ENCODE measurements around the gene KCNJ4.
A peak's percentile ranks its signal among the peaks of the same experiment; 100 is the strongest.

KCNJ4 gene

GRCh38 chr22:38454353-38455075 is 485 bp downstream of the KCNJ4 start:
- H3K27ac ChIP-seq, result no peak overlapping the region
- no peaks in the 10 kb centered on the region for H3K79me2 ChIP-seq
- H3K4me1 ChIP-seq, result no peaks in the 10 kb centered on the region
- TF ChIP-seq CTCF (IDR thresholded peaks at IDR 0.05), result no peak
- H3K4me2 ChIP-seq (ENCODE audit: low read length), result peak overlapping the region; percentile 62
- no peak overlapping the region for H3K9ac ChIP-seq
- no peaks in the 10 kb centered on the region for H3K36me3 ChIP-seq (ENCODE audit: control insufficient read depth, insufficient read depth, low read length)
- no peak overlapping the region for H2AFZ ChIP-seq
- no peak overlapping the region for H3K4me3 ChIP-seq (ENCODE audit: low read depth, low read length)
- no peaks in the 10 kb centered on the region for H3K9me3 ChIP-seq (ENCODE audit: control insufficient read depth, low read length)
- H3K27me3 ChIP-seq (ENCODE audit: control insufficient read depth, insufficient read depth, low read length), result no peaks in the 10 kb centered on the region

- no peak overlapping the region for H2AFZ ChIP-seq
- no peaks in the 10 kb centered on the region for H3K36me3 ChIP-seq (ENCODE audit: control insufficient read depth, insufficient read depth, low read length)
- no peak overlapping the region for H3K4me2 ChIP-seq (ENCODE audit: low read length)
- TF ChIP-seq CTCF (IDR thresholded peaks at IDR 0.05), result no peak
- H3K4me1 ChIP-seq, result no peaks in the 10 kb centered on the region
- H3K27me3 ChIP-seq (ENCODE audit: control insufficient read depth, insufficient read depth, low read length), result no peaks in the 10 kb centered on the region
- no peak overlapping the region for H3K4me3 ChIP-seq (ENCODE audit: low read depth, low read length)
- no peaks in the 10 kb centered on the region for H3K79me2 ChIP-seq
- H3K9ac ChIP-seq, result no peak overlapping the region
- no peak overlapping the region for H3K27ac ChIP-seq
- H3K9me3 ChIP-seq (ENCODE audit: control insufficient read depth, low read length), result no peaks in the 10 kb centered on the region
Measured at GRCh38 chr22:38453996-38454352, 1.0 kb downstream of the KCNJ4 start.

GRCh38 chr22:38453066-38453672 is 1.8 kb downstream of the KCNJ4 start:
- Histone ChIP-seq H3K27me3 (ENCODE audit: control insufficient read depth, insufficient read depth, low read length) (no peaks in the 10 kb centered on the region), H3K4me1 (no peaks in the 10 kb centered on the region)

GRCh38 chr22:38452373-38453065 is 2.5 kb downstream of the KCNJ4 start:
- Histone ChIP-seq H3K4me2 (ENCODE audit: low read length) (no peak overlapping the region), H3K27ac (no peak overlapping the region), H3K4me3 (ENCODE audit: low read depth, low read length) (no peak overlapping the region), H3K79me2 (no peaks in the 10 kb centered on the region), H3K27me3 (ENCODE audit: control insufficient read depth, insufficient read depth, low read length) (no peaks in the 10 kb centered on the region), H3K36me3 (ENCODE audit: control insufficient read depth, insufficient read depth, low read length) (no peaks in the 10 kb centered on the region), H3K9ac (no peak overlapping the region), H3K4me1 (no peaks in the 10 kb centered on the region), H3K9me3 (ENCODE audit: control insufficient read depth, low read length) (no peaks in the 10 kb centered on the region), H2AFZ (no peak overlapping the region)
- TF ChIP-seq CTCF (IDR thresholded peaks at IDR 0.05), result no peak

More at GRCh38 chr22:38453066-38453672, 1.8 kb downstream of the KCNJ4 start:
- Histone ChIP-seq H3K9ac (no peak overlapping the region), H3K4me2 (ENCODE audit: low read length) (no peak overlapping the region), H3K79me2 (no peaks in the 10 kb centered on the region), H3K36me3 (ENCODE audit: control insufficient read depth, insufficient read depth, low read length) (no peaks in the 10 kb centered on the region), H3K9me3 (ENCODE audit: control insufficient read depth, low read length) (no peaks in the 10 kb centered on the region), H2AFZ (no peak overlapping the region), H3K4me3 (ENCODE audit: low read depth, low read length) (no peak overlapping the region), H3K27ac (no peak overlapping the region)
- TF ChIP-seq CTCF (IDR thresholded peaks at IDR 0.05), result no peak
